GM19193 (cell line): Measurements from ENCODE around the gene CDK5.

Experiments used
- POLR2A ChIP-seq: IDR thresholded peaks from 4 replicates; pipeline ENCODE4 v1.6.1; 2011; ENCODE audit not compliant: insufficient read depth, insufficient read length; ENCODE audit errors: extremely low read depth

The CDK5 gene

GRCh38 chr7:151045967-151046366 is 11.7 kb downstream of the CDK5 start:
- no peak for TF ChIP-seq POLR2A

GRCh38 chr7:151045262-151045661 is 12.4 kb downstream of the CDK5 start:
- no peak for TF ChIP-seq POLR2A

- TF ChIP-seq POLR2A: no peak
Measured at GRCh38 chr7:151043959-151044358, 13.7 kb downstream of the CDK5 start.

GRCh38 chr7:151040616-151041375 is 16.9 kb downstream of the CDK5 start:
- no peak for TF ChIP-seq POLR2A

GRCh38 chr7:151039850-151040548 is 17.7 kb downstream of the CDK5 start:
- TF ChIP-seq POLR2A: no peak

- TF ChIP-seq POLR2A: no peak
Measured at GRCh38 chr7:151038951-151039849, 18.5 kb downstream of the CDK5 start.

- TF ChIP-seq POLR2A: no peak
Measured at GRCh38 chr7:151035902-151036301, 21.8 kb downstream of the CDK5 start.

GRCh38 chr7:151035026-151035717 is 22.5 kb downstream of the CDK5 start:
- no peak for TF ChIP-seq POLR2A

- TF ChIP-seq POLR2A: no peak
Measured at GRCh38 chr7:151034312-151035025, 23.2 kb downstream of the CDK5 start.

- TF ChIP-seq POLR2A: no peak
Measured at GRCh38 chr7:151033864-151034249, 23.8 kb downstream of the CDK5 start.

GRCh38 chr7:151032936-151033863 is 24.5 kb downstream of the CDK5 start:
- no peak for TF ChIP-seq POLR2A

- no peak for TF ChIP-seq POLR2A
Measured at GRCh38 chr7:151031011-151031410, 26.7 kb downstream of the CDK5 start.

GRCh38 chr7:151028948-151029501 is 28.7 kb downstream of the CDK5 start:
- no peak for TF ChIP-seq POLR2A
